ENCODE results near the gene EGFL8.
A peak's percentile ranks its signal among the peaks of the same experiment; 100 is the strongest.

Gene EGFL8

DNA sequence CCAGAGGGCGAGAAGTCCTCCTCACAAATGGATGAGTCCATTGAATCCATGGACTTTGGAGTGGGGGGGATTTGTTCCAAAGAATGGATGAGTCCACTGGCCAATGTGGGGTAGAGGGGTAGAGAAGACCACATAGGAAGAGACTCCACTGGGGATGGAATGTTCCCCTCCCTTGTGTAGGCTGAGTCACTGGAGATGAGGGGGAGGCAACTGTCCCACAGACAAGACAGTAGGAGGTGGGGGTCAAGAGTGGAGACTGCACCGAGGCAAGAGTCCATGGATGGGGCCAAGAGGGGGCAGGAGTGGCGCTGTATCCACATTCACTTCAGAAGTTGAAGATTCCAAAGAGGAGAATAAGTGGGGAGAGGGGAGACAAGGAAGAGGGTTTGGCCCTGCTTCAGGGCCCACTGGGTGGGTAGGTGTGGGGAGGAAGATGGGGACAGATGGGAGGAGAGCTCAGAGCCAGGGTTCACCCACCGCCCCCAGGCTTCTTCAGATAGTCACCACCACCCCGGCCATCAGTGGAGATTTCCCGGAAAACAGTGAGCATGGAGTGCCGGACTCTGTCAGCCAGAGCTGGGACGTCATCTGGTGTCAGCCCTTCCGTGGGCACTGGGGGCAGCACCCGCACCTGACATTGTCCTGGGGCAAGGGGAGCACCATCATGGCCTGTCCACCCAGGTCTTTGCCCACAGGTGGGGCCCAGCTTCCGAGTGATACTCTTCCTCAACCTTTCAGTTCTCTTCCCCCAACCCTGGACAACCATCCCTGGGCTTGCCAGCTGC is 4.6 kb downstream of the EGFL8 start:
- no peak for DNase-seq

DNA sequence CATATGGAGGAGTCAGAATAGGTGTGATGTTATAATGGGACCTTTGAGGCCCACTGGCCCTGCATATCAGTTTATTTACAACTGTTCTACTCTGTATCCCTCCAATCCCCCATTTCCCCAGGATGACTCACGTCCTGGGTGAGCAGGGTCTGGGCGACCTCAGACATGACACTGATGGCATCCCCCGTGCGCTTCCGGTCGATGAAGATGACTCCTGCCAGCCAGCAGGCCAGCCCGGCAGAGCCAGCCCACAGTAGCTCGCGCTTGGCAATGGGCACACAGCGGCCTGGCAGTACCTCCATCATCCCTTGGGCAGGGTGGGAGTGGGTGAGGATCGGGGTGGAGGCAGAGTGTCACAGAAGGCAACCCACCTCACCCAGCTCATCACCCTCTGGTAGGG is 5.9 kb downstream of the EGFL8 start:
- DNase-seq = no peak

DNA sequence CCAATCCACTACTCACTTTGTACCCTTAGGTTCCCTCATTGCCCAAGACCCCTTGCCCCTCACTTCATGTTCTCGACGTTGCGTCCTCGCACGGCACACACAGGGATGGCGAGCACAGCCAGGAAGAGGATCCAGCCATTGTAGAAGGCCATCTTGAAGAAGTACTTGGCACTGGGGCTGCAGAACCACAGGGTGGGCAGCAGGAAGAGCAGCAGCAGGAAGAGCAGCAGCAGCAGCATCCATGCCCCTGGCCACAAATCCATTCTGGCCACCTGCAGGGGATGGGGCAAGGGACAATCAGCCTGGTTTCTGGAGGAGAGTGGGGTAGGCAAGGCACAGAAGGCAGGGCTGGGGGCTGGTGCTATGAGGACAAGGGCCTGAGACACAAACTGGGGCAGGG is 6.8 kb downstream of the EGFL8 start:
- no peak for DNase-seq

- DNase-seq = no peak
These were observed 8.8 kb downstream of the EGFL8 start for GRCh38 chr6:32173051-32173727.

DNA sequence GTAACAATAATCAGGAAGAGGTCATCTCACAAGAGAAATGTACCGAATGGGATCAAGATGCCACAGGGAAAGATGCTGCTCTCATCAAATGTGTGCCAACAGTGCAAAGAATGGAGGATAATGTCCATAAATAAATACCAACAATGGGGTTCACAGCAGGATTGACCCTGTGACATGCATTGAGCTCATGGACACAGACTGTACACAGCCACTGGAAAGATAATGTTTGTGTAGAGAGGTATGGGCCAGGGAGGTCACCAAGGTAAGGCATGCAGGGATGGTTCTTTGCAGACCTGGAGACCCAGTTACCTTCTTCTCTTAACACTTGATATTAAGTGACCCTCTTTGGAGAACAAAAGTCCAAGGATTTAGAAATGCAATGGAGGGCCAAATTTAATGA is 10.0 kb downstream of the EGFL8 start:
- DNase-seq = no peak

GRCh38 chr6:32175322-32175710 is 10.9 kb downstream of the EGFL8 start:
- no peak for DNase-seq

DNA sequence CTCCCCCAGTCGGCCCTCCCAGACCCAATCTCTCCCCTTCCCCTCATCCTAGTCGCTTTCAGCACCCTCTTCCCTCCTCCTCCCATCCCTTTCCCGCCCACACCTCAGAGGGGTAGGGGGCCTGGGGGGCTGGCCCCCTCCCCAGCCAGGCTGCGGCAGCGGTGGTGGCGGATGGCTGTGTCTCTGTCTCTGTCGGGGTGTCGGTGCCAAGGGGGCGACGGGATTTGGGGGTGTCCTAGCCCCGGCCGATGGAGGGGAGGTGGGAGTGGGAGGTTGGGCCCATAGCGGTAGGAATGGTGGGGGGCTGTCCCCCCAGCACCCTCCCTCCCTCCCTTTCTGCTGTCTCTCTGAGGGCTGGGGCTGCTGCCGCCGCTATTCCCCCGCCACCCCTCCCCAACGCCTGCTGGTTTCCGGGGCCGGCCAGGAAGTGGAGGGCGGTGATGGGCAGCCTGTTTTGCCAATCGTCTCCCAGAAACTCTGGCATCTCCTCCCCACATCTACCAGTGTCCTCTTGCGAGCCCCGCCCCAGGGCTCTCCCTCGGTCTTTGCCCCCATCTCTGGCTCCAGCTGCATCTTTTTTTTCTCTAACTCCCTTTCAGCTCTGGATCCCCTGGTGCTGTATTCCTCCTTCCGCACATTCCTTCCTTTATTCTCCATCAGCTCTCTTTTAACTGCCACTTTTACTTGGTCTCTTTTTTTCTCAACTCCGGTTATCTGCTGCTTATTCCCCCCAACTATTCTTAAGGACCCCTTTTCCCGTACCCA is 11.5 kb downstream of the EGFL8 start, which contains the start of gene AGPAT1:
AGPAT1 (minus strand) TSS at position 374 of the 765 bp plus-strand sequence. CDS start 4,588 bp downstream, outside the sequence.
- peak; percentile 97 for DNase-seq

GRCh38 chr6:32176476-32177182 is 12.2 kb downstream of the EGFL8 start:
- no peak for DNase-seq

DNA sequence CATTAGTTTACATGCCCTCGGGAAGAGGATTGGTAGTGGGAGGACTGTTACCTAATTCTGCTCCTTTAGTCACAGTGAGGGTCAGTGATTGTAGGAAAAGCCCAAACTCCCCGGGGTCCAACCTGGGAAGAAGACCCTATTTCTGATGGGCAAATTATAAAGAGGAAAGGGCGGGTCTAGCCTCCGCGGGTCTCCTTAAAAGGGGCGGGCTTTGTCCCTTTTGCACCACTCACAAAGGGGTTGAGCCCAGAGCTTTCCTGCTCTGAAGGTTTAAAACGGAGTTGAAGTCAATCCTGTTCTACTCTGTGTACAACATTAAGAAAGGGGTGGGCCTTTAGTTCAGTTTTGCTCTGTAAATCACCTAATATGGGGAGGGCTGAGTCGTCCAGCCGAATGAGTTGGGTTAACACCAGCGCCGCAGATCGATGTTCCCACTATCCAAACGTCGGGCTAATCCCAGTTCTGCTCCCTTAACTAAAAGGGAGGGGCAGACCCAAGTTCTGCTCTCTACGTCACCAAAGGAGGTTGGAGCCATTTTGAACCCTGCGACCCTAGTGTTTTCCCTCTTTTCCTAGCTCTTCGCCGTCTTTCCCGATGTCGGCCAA is 12.9 kb downstream of the EGFL8 start:
- peak; percentile 21 for DNase-seq

GRCh38 chr6:32177788-32178546 is 13.6 kb downstream of the EGFL8 start, which contains the start of gene RNF5:
TSS of gene RNF5 (plus strand) at chr6:32178405. CDS start at chr6:32178512, 107 bp downstream.
- peak; percentile 89 for DNase-seq

DNA sequence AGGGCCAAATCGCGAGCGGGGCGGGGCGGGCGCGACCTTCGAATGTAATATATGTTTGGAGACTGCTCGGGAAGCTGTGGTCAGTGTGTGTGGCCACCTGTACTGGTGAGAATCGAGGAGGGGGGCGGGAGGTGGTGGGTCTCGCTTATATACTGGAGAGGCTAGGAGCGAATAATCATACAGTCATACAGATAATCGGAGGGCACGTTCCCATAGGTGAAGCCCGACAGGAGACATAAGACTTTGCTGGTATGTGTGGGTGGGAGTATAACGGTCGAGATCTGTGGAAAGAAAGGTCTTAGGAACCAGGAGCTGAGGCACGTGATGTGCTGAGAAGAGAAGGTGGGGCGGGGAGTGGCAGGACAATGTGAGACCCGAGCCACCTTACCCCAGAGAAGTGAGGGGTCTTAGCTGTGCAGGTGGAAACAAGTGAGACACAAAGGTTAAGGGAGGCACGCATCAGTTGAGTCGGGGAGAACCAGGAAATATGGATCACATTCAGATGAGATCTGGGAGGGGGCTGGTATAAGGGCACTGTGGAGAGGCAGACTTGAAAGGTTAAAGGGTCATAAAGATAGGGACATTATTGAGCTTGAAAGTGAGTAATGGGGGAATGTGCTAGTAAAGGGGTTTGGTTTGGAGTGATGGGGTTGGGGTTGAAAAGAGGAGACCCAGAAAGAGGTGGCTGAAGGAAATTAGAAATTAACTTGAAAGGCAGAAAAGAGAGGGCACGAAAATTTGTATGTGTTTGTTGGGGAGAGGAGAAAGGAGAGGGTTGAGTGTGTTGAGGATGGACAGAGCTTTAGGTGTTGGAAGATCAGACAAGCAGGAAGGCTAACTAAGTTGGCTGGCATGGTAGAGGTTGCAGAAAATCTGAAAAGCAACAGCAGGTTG is 14.4 kb downstream of the EGFL8 start:
- no peak for DNase-seq

DNA sequence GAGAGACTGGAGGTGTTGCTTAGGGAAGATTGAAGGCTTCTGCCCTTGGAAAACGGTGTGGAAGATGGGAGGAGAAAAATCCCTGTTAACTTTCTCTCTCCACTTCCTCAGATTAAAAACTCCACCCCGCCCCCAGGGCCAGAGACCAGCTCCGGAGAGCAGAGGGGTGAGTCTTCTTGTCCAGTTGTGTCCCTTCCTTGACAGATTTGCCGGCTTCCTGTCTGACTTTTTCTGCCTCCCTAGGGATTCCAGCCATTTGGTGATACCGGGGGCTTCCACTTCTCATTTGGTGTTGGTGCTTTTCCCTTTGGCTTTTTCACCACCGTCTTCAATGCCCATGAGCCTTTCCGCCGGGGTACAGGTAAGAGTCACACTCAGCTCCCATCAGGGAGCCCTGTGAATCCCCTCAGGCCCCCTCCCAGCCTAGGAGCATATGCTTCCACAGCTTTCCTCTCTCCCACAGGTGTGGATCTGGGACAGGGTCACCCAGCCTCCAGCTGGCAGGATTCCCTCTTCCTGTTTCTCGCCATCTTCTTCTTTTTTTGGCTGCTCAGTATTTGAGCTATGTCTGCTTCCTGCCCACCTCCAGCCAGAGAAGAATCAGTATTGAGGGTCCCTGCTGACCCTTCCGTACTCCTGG is 15.5 kb downstream of the EGFL8 start:
- no peak for DNase-seq

DNA sequence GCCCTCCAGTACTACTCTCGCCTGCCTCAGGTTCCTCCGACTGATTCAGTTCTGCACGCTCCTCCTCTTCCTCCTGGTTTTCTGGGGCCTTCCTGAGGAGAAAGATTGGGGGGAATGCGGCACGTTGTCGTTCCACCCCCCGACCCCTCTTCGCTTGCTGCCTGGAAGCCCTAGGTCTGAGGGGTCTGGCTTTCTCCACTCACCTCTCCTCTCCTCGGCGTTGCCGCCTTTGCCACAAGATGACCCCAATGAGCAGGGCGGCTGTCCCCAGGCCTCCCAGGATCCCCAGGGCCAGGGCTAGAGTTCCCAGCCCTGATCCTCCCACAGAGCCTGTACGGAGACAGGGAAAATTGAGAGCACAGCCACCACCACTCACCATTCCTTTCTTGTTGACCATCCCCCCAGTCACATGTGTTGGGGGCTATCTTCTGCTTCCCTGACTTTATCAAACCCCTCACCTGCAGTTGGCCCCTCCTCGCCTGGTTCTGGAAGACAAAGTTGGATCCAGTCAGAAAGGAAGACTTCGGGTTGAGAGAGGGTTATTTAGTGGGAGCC is 16.8 kb downstream of the EGFL8 start:
- no peak for DNase-seq

- no peak for DNase-seq
These were observed 17.6 kb downstream of the EGFL8 start for GRCh38 chr6:32181915-32182529.

GRCh38 chr6:32182555-32182981 is 18.2 kb downstream of the EGFL8 start:
- DNase-seq = no peak

DNA sequence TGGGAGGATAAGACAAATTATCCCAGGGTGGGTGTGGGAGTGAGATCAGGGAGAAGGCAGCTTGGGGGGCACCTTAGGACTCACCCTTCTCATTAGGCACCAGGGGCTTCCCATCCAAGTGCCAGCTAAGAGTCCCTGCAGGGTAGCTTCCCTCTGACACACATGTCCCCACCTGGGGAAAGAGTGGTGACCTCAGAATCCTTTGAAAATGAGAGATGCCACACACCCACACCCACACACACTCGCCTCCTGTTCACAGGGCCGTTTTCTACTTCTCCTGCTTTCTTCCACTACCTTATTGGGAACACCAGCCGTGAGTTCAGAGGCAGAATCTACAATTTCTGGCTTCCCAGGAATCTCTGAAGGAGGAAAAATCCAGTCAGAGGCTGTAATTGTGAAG is 18.6 kb downstream of the EGFL8 start:
- no peak for DNase-seq

DNA sequence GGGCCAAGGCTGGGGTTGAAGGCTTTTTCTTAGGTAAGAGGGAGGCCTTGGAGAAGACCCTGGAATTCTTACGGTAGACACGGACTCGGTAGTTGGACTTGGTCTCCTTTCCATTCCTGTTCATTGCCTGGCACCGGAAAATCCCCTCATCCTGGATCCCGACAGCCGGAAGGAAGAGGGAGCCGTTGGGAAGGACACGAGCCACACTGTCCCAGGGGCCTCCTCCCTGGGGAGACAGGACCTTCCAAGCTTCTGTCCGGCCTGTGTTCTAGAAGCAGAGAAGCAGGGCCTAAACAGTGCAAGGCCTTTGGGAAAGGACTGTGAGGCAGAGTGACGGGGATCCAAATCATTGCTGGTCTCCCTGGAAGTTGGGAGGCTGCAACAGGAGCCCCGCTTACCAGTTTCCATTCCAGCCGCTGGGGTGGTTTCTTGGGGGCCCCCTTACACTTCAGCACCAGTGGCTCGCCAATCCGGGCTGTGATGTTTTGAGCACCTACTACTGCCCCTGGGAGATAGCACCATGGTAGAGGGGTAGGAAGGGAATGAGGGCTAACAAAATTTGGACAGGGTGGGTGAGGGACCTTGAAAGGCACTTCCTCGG is 19.2 kb downstream of the EGFL8 start:
- no peak for DNase-seq

- no peak for DNase-seq
These were observed 19.8 kb downstream of the EGFL8 start, which contains the start of gene AGER for GRCh38 chr6:32184084-32184640. TSS of gene AGER (minus strand) at chr6:32184253. CDS start at chr6:32184222, 31 bp downstream.

Data from activated effector memory CD4-positive, alpha-beta T cell treated with Interleukin-2 at 50 U/mL for 16 hours (primary cell).